Measurements from ENCODE around the gene DAPK3.

DNA sequence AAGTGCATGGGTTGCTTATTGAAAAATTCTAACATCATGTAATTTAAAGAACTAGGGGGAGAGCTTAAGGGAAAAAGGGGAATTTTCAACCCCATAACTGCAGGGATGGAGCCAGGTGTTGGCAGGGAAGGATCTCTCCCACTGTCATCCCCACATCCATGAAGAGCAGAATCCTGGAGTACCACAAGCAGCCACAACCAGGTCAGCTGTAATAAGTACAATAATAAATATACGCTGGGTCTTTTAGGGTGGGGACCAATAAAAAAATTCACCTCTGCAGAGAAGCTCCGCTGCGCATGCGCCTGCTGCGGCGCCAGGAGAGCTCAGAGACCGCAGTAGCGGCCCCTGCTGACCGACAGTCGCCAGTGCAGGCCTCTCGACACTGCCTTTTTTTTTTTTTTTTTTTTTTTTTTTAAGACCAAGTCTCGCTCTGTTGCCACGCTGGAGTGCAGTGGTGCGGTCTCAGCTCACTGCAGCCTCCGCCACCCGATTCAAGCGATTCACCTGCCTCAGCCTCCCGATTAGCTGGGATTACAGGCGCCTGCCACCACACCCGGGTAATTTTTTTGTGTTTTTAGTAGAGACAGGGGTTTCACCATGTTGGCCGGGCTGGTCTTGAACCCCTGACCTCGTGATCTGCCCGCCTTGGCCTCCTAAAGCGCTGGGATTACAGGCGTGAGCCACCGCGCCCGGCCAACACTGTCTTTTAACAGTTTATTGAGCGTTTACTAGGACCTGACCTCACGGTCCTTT is 16.9 kb upstream of the DAPK3 start:
- TF ChIP-seq POLR2A (IDR thresholded peaks at IDR 0.05; ENCODE audit: low read depth, low read length) = no peak
- no peak for TF ChIP-seq POLR2AphosphoS5 (IDR thresholded peaks at IDR 0.05; ENCODE audit: low read depth, low read length)
